ENCODE measurements around the gene GNB1.

Gene GNB1

DNA sequence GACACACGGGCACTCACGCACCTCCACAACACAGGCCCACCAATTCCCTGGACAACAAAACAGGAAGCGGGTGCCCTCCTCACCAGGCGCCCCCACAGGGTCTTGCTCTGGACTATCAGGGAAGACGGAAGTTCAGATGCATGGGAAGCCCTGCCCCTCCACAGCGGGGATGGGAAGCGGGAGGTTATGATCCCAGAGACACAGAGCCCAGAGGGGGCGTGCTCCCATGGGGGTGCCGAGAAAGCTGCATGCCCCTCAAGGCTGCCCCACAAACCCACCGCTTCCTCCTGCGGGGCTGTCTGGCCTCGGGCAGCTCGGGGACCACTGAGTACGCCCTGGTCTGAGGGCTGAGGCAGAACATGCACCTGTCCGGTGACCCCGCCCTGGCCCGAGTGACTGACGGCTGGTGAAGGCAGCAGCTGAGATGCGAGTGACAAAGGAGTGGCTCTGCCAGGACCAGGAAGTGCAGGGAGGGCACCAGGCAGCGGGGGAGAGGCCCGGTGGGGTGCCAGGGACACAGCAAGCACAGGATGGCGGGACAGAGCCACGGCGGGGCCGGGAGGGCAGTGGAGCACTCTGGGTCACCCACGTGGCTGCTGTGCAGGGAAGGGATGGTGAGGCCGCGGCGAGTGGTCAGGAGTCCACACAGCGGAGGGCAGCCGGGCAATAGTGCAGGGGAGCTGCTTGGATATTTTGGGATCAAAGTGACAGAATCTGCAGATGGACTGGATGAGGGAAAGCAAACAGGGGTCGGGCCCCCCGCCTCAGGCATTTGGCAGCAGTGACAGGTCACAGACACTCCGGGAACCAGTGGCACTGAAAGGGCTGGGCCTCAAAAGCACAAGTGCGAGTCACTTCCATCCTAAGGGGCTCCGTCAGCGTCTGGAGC, 131.2 kb downstream of the GNB1 start:
- H3K27me3 ChIP-seq (ENCODE audit: insufficient read depth, poor library complexity, severe bottlenecking), result no peaks in the 10 kb centered on the region
- peak overlapping the region; percentile 39 for H3K27ac ChIP-seq (ENCODE audit: poor library complexity, severe bottlenecking)
- peaks cover 77% of the 10 kb centered on the region for H3K36me3 ChIP-seq (ENCODE audit: low read depth)
- no peaks in the 10 kb centered on the region for H3K9me3 ChIP-seq (ENCODE audit: severe bottlenecking)
- peaks cover 10% of the 10 kb centered on the region for H3K4me1 ChIP-seq (ENCODE audit: insufficient read depth, poor library complexity, severe bottlenecking)
- TF ChIP-seq, protein P1, sequence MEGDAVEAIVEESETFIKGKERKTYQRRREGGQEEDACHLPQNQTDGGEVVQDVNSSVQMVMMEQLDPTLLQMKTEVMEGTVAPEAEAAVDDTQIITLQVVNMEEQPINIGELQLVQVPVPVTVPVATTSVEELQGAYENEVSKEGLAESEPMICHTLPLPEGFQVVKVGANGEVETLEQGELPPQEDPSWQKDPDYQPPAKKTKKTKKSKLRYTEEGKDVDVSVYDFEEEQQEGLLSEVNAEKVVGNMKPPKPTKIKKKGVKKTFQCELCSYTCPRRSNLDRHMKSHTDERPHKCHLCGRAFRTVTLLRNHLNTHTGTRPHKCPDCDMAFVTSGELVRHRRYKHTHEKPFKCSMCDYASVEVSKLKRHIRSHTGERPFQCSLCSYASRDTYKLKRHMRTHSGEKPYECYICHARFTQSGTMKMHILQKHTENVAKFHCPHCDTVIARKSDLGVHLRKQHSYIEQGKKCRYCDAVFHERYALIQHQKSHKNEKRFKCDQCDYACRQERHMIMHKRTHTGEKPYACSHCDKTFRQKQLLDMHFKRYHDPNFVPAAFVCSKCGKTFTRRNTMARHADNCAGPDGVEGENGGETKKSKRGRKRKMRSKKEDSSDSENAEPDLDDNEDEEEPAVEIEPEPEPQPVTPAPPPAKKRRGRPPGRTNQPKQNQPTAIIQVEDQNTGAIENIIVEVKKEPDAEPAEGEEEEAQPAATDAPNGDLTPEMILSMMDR (IDR thresholded peaks at IDR 0.05; ENCODE audit: poor library complexity, severe bottlenecking), result no peak
- no peak overlapping the region for H3K4me3 ChIP-seq (ENCODE audit: severe bottlenecking)
- no peak for ATAC-seq (ENCODE audit: low read depth)
- no peak for DNase-seq (ENCODE audit: low spot score)

DNA sequence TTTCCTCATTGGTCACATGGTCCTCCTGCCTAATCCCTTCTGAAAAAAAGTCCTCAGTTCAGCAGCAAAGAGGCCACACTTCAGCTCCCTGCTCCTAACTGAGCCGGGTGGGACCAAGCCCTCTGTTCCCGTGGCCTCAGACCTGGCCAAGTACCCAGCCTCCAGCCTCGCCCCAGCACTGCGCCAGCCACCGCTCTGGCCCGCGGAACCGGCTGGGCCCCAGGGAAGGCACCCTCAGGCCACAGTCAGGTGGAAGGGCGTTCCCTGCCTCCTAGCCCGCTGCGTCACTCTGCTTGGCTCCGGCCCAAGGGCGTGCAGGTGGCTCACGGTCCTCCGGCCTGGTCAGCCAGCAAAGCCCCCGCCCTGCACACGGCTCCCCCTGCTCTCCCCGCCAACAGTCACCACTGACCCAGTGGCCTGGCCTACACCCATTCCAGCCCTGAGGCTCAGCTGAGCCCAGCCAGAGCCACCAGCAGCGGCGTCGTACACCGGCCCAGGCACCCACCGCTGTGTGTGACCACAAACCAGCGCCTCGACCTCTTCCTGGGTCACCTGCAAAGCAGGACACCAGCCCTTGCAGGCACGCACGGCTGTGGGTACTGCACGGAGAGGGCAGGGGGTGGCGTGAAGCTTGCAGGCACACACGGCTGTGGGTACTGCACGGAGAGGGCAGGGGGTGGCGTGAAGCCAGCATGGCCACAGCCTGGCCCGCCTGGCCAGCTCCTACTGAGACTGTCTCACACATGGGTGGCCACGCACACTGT, 132.0 kb downstream of the GNB1 start:
- Histone ChIP-seq H3K36me3 (ENCODE audit: low read depth) (peaks cover 76% of the 10 kb centered on the region), H3K4me1 (ENCODE audit: insufficient read depth, poor library complexity, severe bottlenecking) (peaks cover 10% of the 10 kb centered on the region), H3K27me3 (ENCODE audit: insufficient read depth, poor library complexity, severe bottlenecking) (no peaks in the 10 kb centered on the region), H3K4me3 (ENCODE audit: severe bottlenecking) (no peak overlapping the region), H3K27ac (ENCODE audit: poor library complexity, severe bottlenecking) (peak overlapping the region; percentile 39), H3K9me3 (ENCODE audit: severe bottlenecking) (no peaks in the 10 kb centered on the region)
- ATAC-seq (ENCODE audit: low read depth), result peak; percentile 89
- TF ChIP-seq, protein P1 (IDR thresholded peaks at IDR 0.05; ENCODE audit: poor library complexity, severe bottlenecking), result no peak
- peak; percentile 84 for DNase-seq (ENCODE audit: low spot score)

DNA sequence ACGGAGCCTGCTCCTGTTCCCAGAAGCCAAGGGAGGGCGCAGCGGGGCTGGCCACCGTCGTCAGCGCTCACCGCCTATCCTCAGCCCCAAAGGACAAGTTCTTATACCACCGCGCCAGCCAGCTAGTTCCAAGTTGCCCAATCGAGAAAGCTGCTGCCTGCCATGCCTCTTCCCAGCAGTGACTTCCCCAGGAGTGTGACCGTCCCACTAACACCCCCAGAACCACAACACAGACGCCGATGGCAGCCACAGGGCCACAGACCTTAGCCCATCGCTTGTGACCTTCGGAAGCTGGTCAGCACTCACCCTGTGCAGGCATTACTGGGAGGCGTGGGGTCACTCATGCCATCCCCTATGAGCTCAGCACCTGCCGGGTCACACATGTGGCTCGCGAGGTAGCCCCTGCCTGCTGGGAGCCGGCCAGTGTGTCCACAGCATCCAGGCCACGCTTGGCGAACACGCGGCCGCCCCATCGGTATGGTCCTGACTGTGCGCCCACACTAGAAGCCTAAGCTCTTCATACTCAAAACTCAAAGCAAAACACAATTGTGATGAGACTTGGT, 132.7 kb downstream of the GNB1 start:
- H3K4me3 ChIP-seq (ENCODE audit: severe bottlenecking), result no peak overlapping the region
- TF ChIP-seq, protein P1 (IDR thresholded peaks at IDR 0.05; ENCODE audit: poor library complexity, severe bottlenecking), result no peak
- no peaks in the 10 kb centered on the region for H3K9me3 ChIP-seq (ENCODE audit: severe bottlenecking)
- H3K27ac ChIP-seq (ENCODE audit: poor library complexity, severe bottlenecking), result peak overlapping the region; percentile 39
- H3K4me1 ChIP-seq (ENCODE audit: insufficient read depth, poor library complexity, severe bottlenecking), result peaks cover 10% of the 10 kb centered on the region
- no peak for DNase-seq (ENCODE audit: low spot score)
- peaks cover 77% of the 10 kb centered on the region for H3K36me3 ChIP-seq (ENCODE audit: low read depth)
- no peaks in the 10 kb centered on the region for H3K27me3 ChIP-seq (ENCODE audit: insufficient read depth, poor library complexity, severe bottlenecking)
- ATAC-seq (ENCODE audit: low read depth), result no peak

DNA sequence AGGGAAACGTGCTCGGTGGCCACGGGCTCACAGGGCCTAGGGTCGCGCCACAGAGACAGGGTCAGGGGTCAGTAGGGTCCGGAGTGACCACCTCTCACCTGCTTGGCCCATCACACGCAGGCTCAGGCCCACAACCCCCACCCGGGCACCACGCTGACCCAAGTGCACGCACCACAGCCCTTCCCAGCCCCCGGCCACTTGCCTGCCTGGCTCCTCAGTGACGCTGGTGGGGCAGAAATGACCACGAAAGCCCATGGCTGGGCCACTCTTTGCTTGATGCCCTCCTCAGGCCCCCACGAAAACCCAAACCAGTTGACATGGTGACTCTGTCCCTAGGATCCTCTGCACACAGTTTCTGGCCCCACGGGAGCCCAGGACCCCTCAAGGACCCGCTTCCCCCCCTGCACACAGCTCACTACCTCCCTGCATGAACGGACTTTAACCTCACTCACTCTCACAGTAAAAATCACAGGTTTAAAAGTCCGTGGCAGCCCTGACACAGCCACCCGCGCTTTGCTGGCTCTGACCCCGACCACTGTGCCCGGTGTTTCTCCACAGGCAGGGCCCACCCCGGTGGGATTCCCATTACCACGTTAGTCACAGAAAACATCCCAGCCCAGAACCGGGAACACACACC, 133.3 kb downstream of the GNB1 start:
- peak; percentile 65 for DNase-seq (ENCODE audit: low spot score)
- Histone ChIP-seq H3K4me3 (ENCODE audit: severe bottlenecking) (no peak overlapping the region), H3K27me3 (ENCODE audit: insufficient read depth, poor library complexity, severe bottlenecking) (no peaks in the 10 kb centered on the region), H3K36me3 (ENCODE audit: low read depth) (peaks cover 71% of the 10 kb centered on the region), H3K27ac (ENCODE audit: poor library complexity, severe bottlenecking) (no peak overlapping the region), H3K4me1 (ENCODE audit: insufficient read depth, poor library complexity, severe bottlenecking) (peaks cover 10% of the 10 kb centered on the region), H3K9me3 (ENCODE audit: severe bottlenecking) (no peaks in the 10 kb centered on the region)
- TF ChIP-seq, protein P1 (IDR thresholded peaks at IDR 0.05; ENCODE audit: poor library complexity, severe bottlenecking), result no peak
- ATAC-seq (ENCODE audit: low read depth), result no peak

All from RWPE2 (cell line).